HG03571 (cell line): Measurements from ENCODE around the gene BNIP3.

Experiments
- ATAC-seq: cut with Tn5 transposase; IDR thresholded peaks from one replicate; pipeline ENCODE4 v1.9.1; 2021; ENCODE audit not compliant: unreplicated experiment

The BNIP3 gene

GRCh38 chr10:131981429-131982184 lies at the start of gene BNIP3:
TSS of gene BNIP3 (minus strand) at chr10:131981923. CDS start at chr10:131981806, 117 bp downstream.
- peak; percentile 88 for ATAC-seq

- ATAC-seq: no peak
These were observed 49.3 kb upstream of the BNIP3 start for GRCh38 chr10:132030898-132031463.

GRCh38 chr10:132028706-132029105 lies 47.0 kb upstream of the BNIP3 start:
- no peak for ATAC-seq

- no peak for ATAC-seq
These were observed 45.8 kb upstream of the BNIP3 start for GRCh38 chr10:132027423-132027983.

- ATAC-seq: peak; percentile 81
These were observed 41.5 kb upstream of the BNIP3 start for GRCh38 chr10:132023092-132023811.

GRCh38 chr10:132022241-132022640 lies 40.5 kb upstream of the BNIP3 start:
- no peak for ATAC-seq

- ATAC-seq: no peak
These were observed 39.9 kb upstream of the BNIP3 start for GRCh38 chr10:132021504-132022143.

GRCh38 chr10:132021046-132021445 lies 39.3 kb upstream of the BNIP3 start:
- no peak for ATAC-seq

GRCh38 chr10:132020456-132020855 lies 38.7 kb upstream of the BNIP3 start:
- ATAC-seq: no peak

GRCh38 chr10:132019366-132019765 lies 37.6 kb upstream of the BNIP3 start:
- no peak for ATAC-seq

- ATAC-seq: no peak
These were observed 36.7 kb upstream of the BNIP3 start for GRCh38 chr10:132018446-132018845.

GRCh38 chr10:132016514-132016913 lies 34.8 kb upstream of the BNIP3 start:
- no peak for ATAC-seq

GRCh38 chr10:132011445-132011844 lies 29.7 kb upstream of the BNIP3 start:
- no peak for ATAC-seq

GRCh38 chr10:132011024-132011423 lies 29.3 kb upstream of the BNIP3 start:
- ATAC-seq: no peak

GRCh38 chr10:132010483-132010882 lies 28.8 kb upstream of the BNIP3 start:
- ATAC-seq: no peak

- no peak for ATAC-seq
These were observed 27.9 kb upstream of the BNIP3 start for GRCh38 chr10:132009575-132009974.

GRCh38 chr10:132007681-132008080 lies 26.0 kb upstream of the BNIP3 start:
- no peak for ATAC-seq

- ATAC-seq: no peak
These were observed 25.2 kb upstream of the BNIP3 start for GRCh38 chr10:132006966-132007365.

- no peak for ATAC-seq
These were observed 23.4 kb upstream of the BNIP3 start for GRCh38 chr10:132005147-132005546.

- ATAC-seq: no peak
These were observed 22.3 kb upstream of the BNIP3 start for GRCh38 chr10:132004052-132004451.

- no peak for ATAC-seq
These were observed 21.7 kb upstream of the BNIP3 start for GRCh38 chr10:132003282-132003924.
